Measurements from ENCODE around the gene TANC1.

TANC1 gene

DNA sequence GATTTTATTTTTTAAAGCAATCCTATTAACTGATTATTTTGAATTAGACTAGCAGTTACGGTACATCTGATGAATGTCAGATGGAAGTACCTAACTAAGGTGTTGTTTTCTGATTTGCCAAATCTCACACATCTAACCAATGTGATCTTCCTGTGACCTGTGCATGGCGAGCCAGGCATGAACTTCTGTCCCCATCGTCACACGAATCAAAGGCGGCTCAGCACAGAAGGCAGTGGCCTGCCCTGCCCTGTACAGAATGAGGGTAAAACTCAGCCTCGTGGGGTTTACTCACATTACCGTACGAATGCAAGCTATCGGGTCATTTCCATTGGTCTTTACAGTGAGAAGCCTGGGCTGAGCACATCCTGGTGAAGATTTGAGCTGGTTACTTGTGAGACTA, 230.8 kb downstream of the TANC1 start:
- TF ChIP-seq, protein P1, sequence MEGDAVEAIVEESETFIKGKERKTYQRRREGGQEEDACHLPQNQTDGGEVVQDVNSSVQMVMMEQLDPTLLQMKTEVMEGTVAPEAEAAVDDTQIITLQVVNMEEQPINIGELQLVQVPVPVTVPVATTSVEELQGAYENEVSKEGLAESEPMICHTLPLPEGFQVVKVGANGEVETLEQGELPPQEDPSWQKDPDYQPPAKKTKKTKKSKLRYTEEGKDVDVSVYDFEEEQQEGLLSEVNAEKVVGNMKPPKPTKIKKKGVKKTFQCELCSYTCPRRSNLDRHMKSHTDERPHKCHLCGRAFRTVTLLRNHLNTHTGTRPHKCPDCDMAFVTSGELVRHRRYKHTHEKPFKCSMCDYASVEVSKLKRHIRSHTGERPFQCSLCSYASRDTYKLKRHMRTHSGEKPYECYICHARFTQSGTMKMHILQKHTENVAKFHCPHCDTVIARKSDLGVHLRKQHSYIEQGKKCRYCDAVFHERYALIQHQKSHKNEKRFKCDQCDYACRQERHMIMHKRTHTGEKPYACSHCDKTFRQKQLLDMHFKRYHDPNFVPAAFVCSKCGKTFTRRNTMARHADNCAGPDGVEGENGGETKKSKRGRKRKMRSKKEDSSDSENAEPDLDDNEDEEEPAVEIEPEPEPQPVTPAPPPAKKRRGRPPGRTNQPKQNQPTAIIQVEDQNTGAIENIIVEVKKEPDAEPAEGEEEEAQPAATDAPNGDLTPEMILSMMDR (conservative IDR thresholded peaks at IDR 0.05; ENCODE audit: low read depth, low read length), result no peak
- no peak overlapping the region for H3K4me3 ChIP-seq (ENCODE audit: low read length)
- DNase-seq (ENCODE audit: low read depth), result no peak

DNA sequence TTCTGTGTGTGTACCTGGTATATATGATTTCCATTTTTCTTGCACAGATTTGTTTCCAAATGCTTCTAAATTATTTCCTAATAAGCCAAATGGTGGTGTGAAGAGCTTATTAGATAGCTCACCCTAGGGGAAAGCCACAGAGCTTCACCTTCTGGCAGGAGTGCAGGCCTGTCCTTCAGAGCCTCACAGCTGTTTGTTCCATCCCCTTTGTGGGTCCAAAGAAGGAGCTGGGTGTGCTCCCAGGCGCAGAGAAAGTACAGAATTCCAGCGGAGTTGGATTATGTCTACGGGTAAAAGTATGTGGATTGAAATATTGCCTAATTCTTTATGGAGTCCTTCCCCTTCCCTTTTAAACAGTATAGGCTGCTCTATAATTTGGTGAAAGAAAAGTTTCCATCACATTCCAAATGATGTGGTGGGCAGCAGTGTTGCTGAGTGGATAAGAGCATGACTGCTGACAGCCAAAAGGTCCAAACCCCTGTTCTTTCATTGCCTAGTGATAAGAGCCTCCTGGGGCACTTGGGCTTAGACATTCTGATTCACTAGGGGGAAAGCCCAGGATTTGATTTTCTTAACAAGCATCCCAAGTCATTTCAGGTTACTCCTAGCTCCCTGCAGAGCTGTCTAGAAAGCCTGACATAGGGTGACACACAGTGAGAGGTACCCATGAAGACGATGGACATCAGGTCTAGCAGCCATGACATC, 231.5 kb downstream of the TANC1 start:
- DNase-seq (ENCODE audit: low read depth), result no peak
- TF ChIP-seq, protein P1 (conservative IDR thresholded peaks at IDR 0.05; ENCODE audit: low read depth, low read length), result no peak
- no peak overlapping the region for H3K4me3 ChIP-seq (ENCODE audit: low read length)

DNA sequence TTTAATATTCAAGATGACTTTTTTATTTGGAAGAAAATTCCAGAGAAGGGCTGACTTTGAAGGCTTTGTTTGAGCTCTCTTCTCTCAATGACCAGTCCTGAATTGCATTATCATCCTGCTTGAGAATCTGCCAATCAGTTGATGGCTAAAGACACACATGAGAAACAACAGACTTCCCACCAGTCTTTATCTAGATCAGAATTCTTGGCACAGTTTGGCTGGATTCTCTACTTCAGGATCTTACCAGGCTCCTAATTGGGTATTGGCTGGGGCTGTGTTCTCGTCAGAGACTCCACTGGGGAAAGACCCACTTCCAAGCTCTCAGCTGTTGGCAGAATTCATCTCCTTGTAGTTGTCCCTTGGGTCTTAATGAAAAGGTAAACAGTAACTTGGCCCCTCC, 232.1 kb downstream of the TANC1 start:
- DNase-seq (ENCODE audit: low read depth), result no peak
- no peak overlapping the region for H3K4me3 ChIP-seq (ENCODE audit: low read length)
- TF ChIP-seq, protein P1 (conservative IDR thresholded peaks at IDR 0.05; ENCODE audit: low read depth, low read length), result no peak

GRCh38 chr2:159201360-159202063, 233.1 kb downstream of the TANC1 start:
- H3K4me3 ChIP-seq (ENCODE audit: low read length), result no peak overlapping the region
- DNase-seq (ENCODE audit: low read depth), result no peak
- TF ChIP-seq, protein P1 (conservative IDR thresholded peaks at IDR 0.05; ENCODE audit: low read depth, low read length), result no peak

DNA sequence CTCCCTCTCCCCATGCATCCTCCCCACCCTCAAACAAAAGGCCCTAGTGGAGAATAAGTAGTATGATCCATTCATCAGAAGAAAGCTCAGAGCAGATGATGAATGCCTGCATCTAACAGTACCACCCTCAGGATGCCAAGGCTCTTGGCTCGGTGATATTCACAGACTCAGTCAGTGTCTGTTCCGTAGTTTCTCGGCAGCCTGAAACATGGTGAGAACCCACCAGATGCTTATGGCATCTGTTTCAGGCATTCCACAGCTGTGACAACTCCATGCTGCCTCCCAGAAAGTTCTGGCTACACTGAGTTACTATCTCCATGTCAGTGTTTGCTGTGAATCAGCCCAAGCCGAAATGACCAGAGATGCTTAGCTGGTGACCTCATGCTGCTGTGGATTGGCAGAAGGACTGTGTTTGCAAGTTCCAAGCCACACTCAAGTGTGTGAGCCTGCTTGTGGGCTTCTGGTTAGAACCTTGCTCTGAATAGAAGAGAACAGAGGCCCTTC, 234.2 kb downstream of the TANC1 start:
- no peak overlapping the region for H3K4me3 ChIP-seq (ENCODE audit: low read length)
- TF ChIP-seq, protein P1 (conservative IDR thresholded peaks at IDR 0.05; ENCODE audit: low read depth, low read length), result no peak
- no peak for DNase-seq (ENCODE audit: low read depth)

DNA sequence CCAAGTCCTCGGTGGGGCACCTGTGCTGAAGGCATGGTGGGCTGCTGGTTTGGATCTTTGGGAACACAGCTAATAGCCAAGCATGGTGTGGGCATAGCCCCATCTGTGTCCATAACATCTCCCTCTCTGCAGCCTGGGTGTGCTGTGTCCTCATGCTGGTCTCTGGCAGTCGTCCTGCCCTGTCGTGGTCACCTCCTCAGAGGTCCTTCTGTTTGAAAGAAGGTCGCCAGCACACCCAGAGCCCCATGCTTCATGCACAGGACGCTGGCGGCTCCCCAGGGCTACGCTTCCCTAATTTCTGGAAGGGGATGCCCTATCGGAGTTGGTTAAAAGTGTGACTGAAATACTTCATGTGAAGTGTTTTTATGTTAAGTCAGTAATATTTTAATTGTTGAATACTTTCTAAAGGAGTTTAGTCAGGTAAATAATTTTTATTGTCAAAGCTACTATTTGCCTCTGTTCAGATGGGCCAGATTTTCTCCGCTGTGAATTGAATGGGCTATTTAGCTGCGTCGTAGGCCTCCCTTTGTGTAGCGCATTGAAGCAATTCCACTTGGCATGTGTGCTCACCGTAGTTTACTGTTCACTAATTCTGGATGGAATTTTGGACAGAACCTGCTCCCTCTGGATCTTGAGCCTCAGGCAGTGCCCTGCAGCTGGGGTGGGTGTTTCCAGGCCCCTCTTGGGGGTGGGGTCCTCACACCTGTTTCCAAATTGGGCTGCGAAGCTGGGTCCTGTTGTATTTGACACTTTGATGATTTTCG, 236.1 kb downstream of the TANC1 start:
- H3K4me3 ChIP-seq (ENCODE audit: low read length), result no peak overlapping the region
- TF ChIP-seq, protein P1 (conservative IDR thresholded peaks at IDR 0.05; ENCODE audit: low read depth, low read length), result no peak
- no peak for DNase-seq (ENCODE audit: low read depth)

All from retinal pigment epithelial cell (primary cell).